Uterine smooth muscle cell (primary cell): Measurements from ENCODE around the gene CCDC197. TPM values are rescaled to one million over a fixed set of nuclear protein-coding genes. Genes with fewer than 3 reads are reported as not detected.

ENCODE experiments used
- total RNA-seq: library from RNA; depleted of rRNA; stranded (reverse); fragments of >200 nt; gene quantifications from 2 replicates; pipeline ENCODE4 v1.2.3, GENCODE V29; 2014

CCDC197 gene
- not detected in 2 replicates for total RNA-seq

DNA sequence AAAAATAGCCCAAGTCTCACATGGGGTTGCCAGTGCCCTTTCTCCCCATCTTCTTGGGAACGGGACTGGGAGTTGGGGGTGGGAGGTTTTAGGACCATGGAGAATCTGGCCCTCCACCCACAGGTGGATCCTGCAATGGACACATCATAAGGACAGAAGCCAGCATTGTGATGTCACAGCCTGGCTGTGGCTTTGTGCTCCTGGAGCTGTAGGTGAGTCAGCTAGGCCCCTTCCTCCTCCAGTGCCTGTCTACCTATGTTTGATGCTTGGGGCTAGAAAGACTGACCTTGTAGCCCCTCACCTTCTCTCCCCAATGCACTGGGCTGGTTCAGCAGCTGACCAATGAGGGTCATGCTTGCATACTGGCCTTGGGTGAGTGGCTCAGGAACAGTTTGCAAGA, at the start of gene CCDC197:
Gene CCDC197 (plus strand): TSS at position 220 of the 400 bp plus-strand sequence. CDS start 831 bp downstream, outside the sequence.

DNA sequence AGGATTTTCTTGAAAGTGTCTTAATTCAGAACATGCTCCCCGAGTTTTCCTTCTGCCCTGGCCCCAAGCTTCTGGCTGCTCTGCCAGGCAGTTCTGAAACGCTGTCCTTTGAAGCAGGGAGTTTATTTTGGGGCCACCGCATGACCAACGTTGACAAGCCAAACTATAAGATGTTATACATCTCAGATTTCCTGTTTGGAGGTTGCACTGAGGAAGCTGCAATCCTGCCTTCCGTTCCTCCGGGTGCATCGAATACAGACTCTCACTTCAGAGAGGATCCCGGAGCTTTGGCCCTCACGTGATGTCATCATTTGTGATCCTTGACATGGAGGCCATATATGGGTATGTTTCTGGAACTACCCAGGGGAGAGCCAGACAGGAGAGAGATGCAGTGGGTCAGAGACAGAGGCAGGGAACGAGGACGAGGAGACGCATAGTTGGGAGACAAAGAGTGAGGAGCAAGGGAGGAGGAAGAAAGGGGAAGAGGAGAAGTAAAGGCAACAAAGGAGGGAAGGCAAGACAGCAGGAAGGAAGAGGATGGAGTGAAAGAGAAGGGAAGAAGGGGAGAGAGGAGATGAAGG, 20.5 kb upstream of the CCDC197 start, which contains the start of gene ASB2:
Gene ASB2 (minus strand): TSS at position 94 of the 581 bp plus-strand sequence. CDS start 12,031 bp downstream, outside the sequence.

DNA sequence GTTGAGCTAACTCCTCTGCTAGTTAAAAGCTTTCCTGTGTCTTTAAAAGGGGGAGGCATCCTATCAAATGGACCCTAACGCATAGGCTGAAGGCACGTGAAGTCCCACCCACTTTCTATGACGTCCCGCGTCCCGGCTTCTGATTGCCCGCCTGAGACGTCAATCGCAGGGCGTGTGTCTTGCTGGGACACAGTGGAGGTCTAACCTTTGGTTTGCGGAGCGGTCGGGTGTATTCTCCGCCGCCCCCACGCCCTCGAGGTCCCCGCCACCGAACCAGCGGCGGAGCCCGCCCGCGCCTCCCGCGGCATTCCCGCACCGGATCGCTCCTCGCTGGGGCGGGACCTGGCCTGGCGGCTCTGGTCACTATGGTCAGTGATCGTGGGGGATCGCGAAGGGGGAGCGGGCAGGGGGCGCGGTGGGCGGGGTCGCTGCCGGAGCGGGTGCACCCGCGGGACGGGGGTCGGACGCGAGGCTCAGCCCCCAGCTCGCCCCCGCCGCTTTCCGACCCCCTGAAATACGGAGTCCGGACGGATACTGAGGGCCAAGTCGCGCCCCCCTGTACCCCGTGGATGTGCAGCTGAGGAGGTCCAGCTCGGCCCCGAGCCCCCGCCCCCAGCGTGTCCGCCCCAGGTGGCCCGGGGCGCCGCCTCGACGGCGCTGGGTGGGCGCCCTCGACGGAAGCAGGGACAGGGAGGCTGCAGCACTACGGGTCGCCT, 29.2 kb downstream of the CCDC197 start, which contains the start of gene OTUB2:
Gene OTUB2 (plus strand): TSS at position 168 of the 716 bp plus-strand sequence. CDS start 198 bp downstream, at position 366.

Other genes with a start within 250 kb of the CCDC197 start
- gene PRIMA1, start 208.8 kb upstream of the CCDC197 start, total RNA-seq: under 0.01 TPM in 1 of 2 replicates, not detected in the other
- not detected in 2 replicates for gene FAM181A, start 70.0 kb upstream of the CCDC197 start, total RNA-seq
- gene ASB2, start 20.7 kb upstream of the CCDC197 start, total RNA-seq: 1.2 and 3.5 TPM in 2 replicates
- 1.00 and 2.4 TPM in 2 replicates for gene OTUB2, start 29.0 kb downstream of the CCDC197 start, total RNA-seq
- gene DDX24, start 83.9 kb downstream of the CCDC197 start, total RNA-seq: 114 and 139 TPM in 2 replicates
- gene IFI27L1, start 84.0 kb downstream of the CCDC197 start, total RNA-seq: 23.1 and 27.0 TPM in 2 replicates
- gene IFI27, start 113.4 kb downstream of the CCDC197 start, total RNA-seq: 23.8 and 28.6 TPM in 2 replicates
- gene IFI27L2, start 132.3 kb downstream of the CCDC197 start, total RNA-seq: 59.8 and 99.0 TPM in 2 replicates
- gene PPP4R4, start 177.0 kb downstream of the CCDC197 start, total RNA-seq: 3.2 and 4.9 TPM in 2 replicates